GM19395 (cell line): ENCODE measurements around the gene CLGN.

ENCODE experiments used
- ATAC-seq: cut with Tn5 transposase; IDR thresholded peaks from one replicate; pipeline ENCODE4 v1.9.1; 2021; ENCODE audit warnings: mild to moderate bottlenecking, moderate library complexity; ENCODE audit not compliant: unreplicated experiment

The CLGN gene

GRCh38 chr4:140382732-140383131 lies 44.7 kb downstream of the CLGN start:
- no peak for ATAC-seq

- no peak for ATAC-seq
Measured at GRCh38 chr4:140374130-140374477, 53.3 kb downstream of the CLGN start.

DNA sequence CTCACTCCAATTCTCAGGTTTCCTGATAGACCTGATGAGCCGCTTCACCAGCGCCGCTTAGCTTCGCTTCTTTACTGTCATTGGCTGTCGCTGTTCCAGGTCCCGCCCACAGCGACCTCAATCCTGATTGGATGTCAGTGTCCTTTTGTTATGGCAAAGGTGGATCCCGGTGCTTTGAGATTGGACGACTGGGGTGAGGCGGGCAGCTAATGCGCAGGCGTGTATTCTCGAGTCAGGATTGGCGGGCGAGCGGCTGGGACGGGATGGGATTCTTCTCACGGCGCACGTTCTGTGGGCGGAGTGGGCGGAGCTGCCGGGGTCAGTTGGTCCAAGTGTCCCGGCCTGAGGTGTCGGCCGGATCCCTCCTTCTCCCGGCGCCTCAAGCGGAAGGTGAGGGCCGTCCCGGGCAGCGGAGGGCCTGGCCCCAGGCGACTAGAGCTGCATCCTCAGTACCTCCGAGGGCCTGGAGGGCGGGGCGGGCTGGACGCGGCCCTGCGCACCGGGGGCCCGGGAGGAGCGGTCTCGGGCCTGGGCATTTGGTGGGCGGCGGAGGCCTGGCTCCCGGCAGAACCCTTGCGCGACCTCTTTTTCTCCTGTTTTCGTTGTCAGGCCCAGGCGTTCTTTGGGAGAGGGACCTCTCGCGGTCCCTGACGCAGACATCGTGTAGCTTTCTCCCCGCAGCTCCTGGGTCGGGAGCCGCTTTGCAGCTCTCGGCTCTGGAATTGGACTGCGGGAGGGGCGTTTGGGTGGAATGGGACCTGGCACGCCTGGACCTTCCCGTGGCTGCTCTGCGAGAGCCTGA lies 53.9 kb downstream of the CLGN start, which contains the start of gene SCOC:
Gene SCOC (plus strand): TSS at position 319 of the 802 bp plus-strand sequence. CDS start 5,525 bp downstream, outside the sequence.
- ATAC-seq = peak; percentile 98

DNA sequence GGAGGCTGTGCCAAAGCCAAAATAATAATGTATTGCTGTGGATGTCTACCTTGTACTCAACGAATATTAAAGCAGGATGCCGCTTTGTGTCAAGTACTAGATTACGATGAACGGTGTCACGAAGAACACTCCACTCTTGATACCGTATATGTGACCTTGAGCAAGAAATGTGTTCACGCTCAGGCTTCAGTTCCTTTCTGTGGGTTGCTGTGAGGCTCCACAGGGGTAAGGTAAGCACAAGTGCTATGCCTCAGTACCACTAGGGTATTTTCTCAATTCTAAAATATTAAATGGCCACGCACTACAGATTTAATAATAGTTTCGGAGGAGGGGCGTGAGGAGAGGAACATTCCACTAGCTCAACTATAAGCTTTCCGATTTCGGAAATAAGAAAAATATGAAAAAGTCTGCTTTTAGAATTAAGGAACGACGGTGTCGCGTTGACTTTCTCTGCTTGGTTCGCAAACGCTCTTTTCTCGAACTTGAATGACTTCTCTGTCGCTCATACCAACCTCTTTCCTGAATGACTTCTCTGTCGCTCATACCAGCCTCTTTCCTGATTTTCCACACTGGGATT lies 54.6 kb downstream of the CLGN start:
- ATAC-seq = peak; percentile 70

DNA sequence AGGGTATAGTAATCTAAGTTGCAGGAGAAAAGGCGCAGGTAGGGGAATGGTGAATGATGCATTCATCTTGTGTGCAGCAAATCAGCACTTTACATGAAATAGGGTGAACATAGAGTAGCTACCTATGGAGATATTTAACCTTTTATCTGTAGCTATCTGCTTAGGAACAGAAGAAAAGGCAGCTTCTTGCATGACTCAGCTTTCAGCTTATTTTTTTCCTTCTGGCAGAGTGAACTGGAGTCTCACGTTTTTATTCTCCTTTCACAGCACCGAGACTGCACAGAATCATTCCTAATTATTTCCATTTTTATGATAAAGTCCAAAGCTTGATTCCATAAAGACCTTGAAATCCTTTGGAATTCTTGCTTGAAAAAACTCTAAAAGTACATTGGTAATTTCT lies 58.8 kb downstream of the CLGN start:
- ATAC-seq = no peak

DNA sequence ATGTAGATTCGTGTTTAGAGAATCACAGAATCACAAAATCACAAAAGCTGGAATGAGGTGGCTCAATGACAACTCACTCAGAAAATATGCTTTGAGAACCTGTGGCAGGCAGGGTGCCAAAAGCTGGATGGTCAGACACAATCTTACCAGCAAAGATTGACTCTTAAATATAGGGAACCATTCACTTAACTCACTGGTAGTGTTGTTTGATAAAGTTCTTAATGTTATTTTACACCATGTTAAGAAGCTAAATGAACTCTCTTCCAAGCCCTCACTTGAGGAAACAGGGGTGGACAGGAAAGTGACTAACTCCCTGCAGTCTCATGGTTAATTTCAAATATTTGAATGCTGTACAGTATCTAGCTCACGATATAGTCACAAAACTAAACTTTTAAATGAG lies 59.7 kb downstream of the CLGN start:
- no peak for ATAC-seq

GRCh38 chr4:140363558-140363957 lies 63.9 kb downstream of the CLGN start:
- ATAC-seq = no peak

- ATAC-seq = no peak
Measured at GRCh38 chr4:140363051-140363450, 64.4 kb downstream of the CLGN start.

GRCh38 chr4:140361099-140361498 lies 66.3 kb downstream of the CLGN start:
- ATAC-seq = no peak

- ATAC-seq = peak; percentile 99
Measured at GRCh38 chr4:140359562-140360427, 67.7 kb downstream of the CLGN start.

- ATAC-seq = no peak
Measured at GRCh38 chr4:140358281-140358680, 69.2 kb downstream of the CLGN start.

DNA sequence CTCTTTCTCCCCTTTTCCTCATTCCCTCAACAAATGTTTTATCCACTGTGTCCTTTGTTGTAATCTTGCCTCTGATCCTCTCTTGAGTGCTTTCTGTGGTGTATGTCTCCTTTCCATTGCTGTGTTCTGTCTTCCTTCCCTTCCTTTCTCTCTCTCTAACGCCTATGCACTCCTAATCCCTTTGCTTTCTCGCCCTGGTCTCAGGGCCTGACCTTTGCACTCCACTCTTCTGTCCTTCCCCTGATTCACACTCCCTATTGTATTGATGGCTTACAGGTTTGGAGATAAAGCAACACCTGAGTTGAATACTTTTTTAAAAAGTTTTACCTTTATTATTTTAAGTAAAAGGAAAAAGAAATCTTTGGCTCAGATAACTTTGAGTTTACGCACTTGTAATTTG lies 69.6 kb downstream of the CLGN start:
- ATAC-seq = no peak

DNA sequence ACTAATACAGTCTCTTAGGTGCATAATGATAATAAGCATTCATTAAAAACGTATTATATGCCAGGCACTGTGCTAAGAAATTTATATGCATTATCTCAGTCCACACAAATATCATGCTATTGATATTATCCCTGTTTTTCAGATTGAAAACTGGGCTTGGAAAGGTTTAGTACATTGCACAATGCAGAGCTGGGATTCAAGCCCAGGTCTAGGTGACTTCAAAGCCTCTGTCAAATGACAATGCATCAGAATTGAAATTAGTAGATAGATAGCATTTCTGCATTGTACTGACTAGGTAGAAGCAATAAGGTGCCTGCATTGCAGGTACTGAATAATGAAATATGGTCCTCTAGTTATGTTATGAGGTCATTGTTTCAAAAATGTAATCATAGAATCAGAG lies 72.2 kb downstream of the CLGN start:
- ATAC-seq = no peak

DNA sequence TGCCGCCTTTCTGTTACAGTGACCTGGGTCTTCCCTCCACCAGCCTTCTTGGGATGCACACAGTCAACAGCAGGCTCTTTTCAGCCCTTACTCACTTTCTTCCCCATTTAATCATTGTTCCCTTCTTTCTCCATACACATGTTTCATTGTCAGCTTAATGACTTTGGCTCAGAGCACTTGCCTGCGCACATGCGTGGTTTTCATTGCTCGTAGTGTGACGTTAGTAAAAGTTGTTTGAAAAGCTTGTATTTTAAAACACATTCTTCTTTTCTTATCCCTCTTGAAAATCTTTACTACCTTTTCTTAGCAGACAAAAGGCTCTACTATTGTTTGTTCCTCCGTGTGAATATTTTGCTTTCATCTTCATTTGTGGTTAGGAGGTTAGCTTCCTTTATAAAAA lies 73.7 kb downstream of the CLGN start:
- no peak for ATAC-seq

DNA sequence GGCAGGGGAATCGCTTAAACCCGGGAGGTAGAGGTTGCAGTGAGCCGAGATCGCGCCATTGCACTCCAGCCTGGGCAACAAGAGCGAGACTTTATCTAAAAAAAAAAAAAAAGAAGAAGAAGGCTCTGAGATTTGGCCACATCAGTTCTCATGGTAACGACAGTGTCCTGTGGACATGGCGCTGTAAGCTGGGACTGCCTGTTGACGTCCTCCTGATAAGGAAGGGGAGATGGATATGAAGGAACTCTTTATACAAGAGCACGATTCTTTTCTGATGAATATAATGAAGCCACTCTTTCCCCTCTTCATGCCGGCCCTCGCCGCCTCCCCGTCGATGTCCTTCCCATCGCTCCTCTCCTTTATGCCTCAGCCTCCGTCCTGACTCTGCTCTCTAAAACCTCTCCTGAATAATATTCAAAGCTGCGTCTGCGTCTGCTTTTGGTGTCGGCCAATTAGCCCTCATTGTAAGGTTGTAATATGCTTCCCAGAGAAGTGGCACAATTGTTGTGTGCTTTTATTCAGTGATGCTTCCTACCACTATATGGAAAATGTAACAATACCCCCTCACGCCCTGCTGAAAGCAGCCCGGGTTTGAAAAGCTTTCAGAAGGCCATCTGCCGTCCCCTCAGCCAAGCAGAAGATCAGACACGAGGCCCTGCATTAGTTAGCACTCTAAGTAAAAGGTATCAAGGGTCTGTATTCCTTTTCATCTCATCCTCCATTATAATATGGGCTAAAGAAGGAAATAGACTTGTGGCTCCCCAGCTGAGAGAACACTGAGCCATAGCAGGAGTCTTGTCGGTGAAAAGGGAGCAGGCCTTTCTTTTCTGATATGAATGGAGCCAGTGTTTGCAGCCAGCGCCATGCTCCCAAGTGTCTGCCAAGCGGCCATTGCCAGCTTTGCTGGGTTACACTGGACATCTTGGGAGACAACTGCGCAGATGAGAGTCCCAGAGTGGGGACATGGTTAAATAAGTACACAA lies 76.1 kb downstream of the CLGN start:
- ATAC-seq = no peak

- ATAC-seq = no peak
Measured at GRCh38 chr4:140349816-140350215, 77.6 kb downstream of the CLGN start.

DNA sequence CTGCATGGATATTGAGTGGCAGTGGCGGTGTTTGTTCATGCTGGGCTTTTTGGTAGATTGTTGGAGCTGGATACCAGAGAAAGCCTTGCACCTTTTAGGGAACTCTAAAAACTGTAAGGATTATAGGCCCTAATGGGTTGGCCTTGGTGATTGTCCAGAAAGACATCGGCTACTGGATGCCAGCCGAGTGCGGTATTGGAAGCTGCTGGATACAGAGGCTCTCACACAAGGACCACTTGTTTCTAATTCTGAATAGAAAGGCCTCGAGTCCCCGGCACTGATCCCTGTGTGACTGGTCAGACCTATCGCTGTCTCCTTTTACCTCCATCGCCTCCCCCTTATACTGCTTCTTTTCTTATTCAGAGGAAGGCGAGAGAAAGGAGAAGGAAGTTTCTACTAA lies 81.3 kb downstream of the CLGN start:
- no peak for ATAC-seq

DNA sequence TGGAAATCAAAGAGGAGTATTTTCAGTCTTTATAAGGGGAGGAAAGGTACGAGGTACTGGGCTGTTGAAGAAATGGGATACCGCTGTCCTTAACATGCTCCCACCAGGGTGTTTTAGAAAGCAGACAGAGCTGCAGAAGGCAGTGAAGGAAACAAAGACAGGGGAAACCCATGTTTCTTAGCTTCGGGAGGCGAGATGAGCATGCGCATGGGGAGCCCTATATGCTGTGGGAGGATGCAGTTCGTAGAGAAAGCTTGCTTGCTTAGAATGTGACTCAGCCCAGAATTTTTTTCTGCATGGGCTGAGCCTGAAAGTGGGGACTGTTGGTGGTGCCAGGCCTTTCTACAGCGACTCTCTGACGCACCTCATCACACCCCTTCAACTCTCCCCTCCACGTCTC lies 82.8 kb downstream of the CLGN start:
- ATAC-seq = no peak

DNA sequence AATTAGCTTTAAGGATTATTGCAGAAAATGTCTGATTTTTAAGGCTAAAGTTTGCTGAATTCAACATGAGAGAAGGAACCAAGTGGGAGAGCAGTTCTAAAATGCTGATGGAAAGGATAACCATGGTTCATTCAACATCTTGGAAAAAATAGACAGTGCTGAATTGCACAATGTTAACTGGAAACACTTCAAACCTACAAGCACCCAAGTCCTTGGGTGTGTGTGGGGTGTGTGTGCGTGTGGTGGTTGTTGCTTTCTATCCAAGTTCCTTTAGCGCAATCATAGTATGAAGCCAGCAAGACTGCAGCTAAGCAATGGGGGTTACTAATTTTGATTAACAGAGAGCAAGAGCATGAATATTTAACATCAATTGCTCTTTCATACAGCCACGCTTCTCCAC lies 83.3 kb downstream of the CLGN start:
- ATAC-seq = no peak

- peak; percentile 92 for ATAC-seq
Measured at GRCh38 chr4:140343303-140343702, 84.1 kb downstream of the CLGN start.

- no peak for ATAC-seq
Measured at GRCh38 chr4:140342620-140343019, 84.8 kb downstream of the CLGN start.
